Measurements from ENCODE around the gene CTSK. TPM values are rescaled to one million over a fixed set of nuclear protein-coding genes. Genes with fewer than 3 reads are reported as not detected.
A peak's percentile ranks its signal among the peaks of the same experiment; 100 is the strongest.

Gene CTSK
- total RNA-seq, 2 donors from 2014 or later: 7.5 to 9.4 TPM

- no peak for DNase-seq (ENCODE audit: low spot score)
- H3K36me3 ChIP-seq: peaks cover 84% of the 10 kb centered on the region
These were observed 12.9 kb upstream of the CTSK start for GRCh38 chr1:150820730-150821512.

DNA sequence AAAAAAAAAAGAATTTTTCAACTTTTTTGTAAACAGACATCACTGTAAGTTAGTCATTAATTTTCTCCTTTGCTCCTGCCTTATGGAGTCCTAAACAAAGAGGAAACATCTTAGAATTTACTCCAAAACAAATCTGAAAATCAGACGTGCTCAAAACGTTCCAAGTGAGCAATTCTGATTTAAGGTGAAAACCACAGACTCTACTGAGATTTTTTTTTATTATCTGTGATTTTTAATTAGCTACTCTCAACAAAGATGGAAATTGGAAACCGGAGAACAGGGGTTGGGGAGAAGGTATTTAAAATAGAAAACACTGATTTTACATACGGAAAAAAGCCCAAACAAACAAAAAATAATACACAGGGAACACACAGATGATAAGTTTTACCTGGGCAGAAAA lies 7.8 kb upstream of the CTSK start:
- no peak for TF ChIP-seq CTCF (IDR thresholded peaks at IDR 0.05)
- Histone ChIP-seq H3K4me3 (no peak overlapping the region), H3K9me3 (no peaks in the 10 kb centered on the region), H3K4me1 (no peaks in the 10 kb centered on the region), H3K27me3 (no peaks in the 10 kb centered on the region), H3K27ac (no peak overlapping the region), H3K36me3 (peaks cover 93% of the 10 kb centered on the region)
- DNase-seq (ENCODE audit: low spot score): no peak

More at GRCh38 chr1:150820730-150821512, 12.9 kb upstream of the CTSK start:
- Histone ChIP-seq H3K4me1 (no peaks in the 10 kb centered on the region), H3K27me3 (no peaks in the 10 kb centered on the region), H3K27ac (no peak overlapping the region), H3K4me3 (no peak overlapping the region), H3K9me3 (no peaks in the 10 kb centered on the region)
- TF ChIP-seq CTCF (IDR thresholded peaks at IDR 0.05): no peak

DNA sequence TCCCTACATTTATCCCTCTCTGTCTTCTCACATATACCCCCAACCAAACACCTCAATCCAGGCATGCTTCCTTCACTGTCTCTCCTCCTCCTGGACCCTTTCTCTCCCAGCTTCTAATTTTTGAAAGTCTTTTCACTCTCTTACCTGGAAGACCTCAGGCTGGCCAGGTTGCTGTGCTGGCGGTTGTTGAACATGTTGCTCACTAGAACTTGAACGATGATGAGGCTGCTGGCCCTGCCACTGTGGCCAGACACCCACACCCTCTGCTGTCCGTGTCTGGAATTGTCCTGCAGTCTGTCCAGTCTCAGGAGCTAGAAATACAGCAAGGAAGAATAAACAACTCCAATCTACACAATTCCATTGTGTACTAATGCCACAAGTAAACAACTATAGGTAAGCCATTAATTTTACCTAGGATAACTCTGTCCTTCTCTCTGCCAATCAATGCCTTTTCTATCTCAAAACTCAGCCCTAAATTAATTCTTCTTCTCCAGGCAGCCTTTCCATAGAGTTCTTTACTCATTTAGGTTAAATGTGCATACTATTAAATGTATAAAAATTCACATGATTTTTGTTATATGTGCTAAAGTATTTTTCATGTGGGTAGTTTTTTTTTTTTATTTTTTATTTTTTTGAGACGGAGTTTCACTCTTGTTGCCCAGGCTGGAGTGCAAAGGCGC lies 5.1 kb upstream of the CTSK start:
- H3K4me3 ChIP-seq: no peak overlapping the region
- H3K27ac ChIP-seq: no peak overlapping the region
- no peaks in the 10 kb centered on the region for H3K27me3 ChIP-seq
- DNase-seq (ENCODE audit: low spot score): peak; percentile 66
- TF ChIP-seq CTCF (IDR thresholded peaks at IDR 0.05): peak; percentile 20 to 74
- peaks cover 74% of the 10 kb centered on the region for H3K36me3 ChIP-seq
- H3K4me1 ChIP-seq: no peaks in the 10 kb centered on the region
- no peaks in the 10 kb centered on the region for H3K9me3 ChIP-seq

DNA sequence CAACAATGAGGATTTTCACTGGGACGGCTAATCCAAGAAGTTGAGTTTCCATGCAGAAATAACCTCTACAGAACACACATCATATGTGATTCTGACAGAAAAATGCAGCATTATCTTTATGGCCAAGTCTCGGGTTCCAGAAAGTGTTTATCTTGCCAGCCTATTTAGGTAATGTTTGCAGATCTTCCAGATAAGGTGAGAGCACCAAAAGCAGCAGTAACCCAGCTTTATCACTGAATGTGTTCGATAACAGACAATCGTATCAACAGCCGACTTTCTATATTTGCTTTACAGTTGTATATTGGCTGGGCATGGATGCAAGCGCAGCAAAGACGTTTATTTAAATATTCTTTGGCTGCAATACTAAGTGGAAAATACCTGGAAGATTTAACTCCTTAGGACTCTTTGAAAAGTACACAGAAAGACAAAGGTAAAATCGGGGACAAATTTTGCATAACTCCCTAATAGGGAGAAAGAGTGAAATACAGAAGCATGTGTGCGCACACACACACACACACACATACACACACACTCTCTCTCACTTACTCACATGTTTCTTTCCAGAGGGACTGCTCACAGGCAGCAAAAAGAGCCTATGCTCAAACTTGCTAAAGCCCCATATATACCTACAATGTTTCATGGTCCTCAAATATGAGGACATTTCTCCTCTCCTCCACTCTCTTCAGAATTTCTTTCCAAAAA lies 3.0 kb upstream of the CTSK start:
- no peak overlapping the region for H3K27ac ChIP-seq
- H3K27me3 ChIP-seq: no peaks in the 10 kb centered on the region
- TF ChIP-seq CTCF (IDR thresholded peaks at IDR 0.05): no peak
- H3K9me3 ChIP-seq: no peaks in the 10 kb centered on the region
- no peak overlapping the region for H3K4me3 ChIP-seq
- H3K4me1 ChIP-seq: no peaks in the 10 kb centered on the region
- H3K36me3 ChIP-seq: peaks cover 53% of the 10 kb centered on the region
- no peak for DNase-seq (ENCODE audit: low spot score)

DNA sequence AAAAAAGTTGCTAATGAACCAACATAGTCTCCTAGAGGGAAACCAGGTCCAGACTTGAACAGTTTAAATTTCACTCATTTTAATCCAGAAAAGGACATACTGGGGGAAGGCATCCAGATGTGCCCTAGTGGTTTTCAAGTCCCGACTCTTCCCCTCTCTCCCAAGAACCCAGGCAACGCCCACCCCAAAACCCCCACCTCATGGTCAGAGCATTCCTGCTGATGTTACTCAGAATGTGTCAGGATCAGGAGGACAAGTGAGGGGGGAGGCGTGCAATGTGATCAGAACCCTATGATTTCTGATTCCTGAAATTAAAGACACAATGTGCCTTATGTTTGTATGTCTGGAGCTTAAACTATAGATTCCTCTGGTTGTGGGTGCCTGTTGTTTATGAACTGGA lies 1.6 kb upstream of the CTSK start:
- Histone ChIP-seq H3K4me1 (no peaks in the 10 kb centered on the region), H3K27me3 (no peaks in the 10 kb centered on the region), H3K36me3 (peaks cover 40% of the 10 kb centered on the region), H3K27ac (no peak overlapping the region), H3K9me3 (no peaks in the 10 kb centered on the region), H3K4me3 (no peak overlapping the region)
- TF ChIP-seq CTCF (IDR thresholded peaks at IDR 0.05): no peak
- no peak for DNase-seq (ENCODE audit: low spot score)

Measured in right atrium auricular region (tissue), 2 donors.